GM12878 (cell line): ENCODE measurements around the gene KCNK4. TPM values are rescaled to one million over a fixed set of nuclear protein-coding genes. Genes with fewer than 3 reads are reported as not detected.

Experiments
- ASH2L ChIP-seq: fragments of 300-600, 200-600 bp; sonication (generic); IDR thresholded peaks from 2 replicates; pipeline ENCODE4 v1.6.1; 2017; ENCODE audit warnings: low read depth, mild to moderate bottlenecking, borderline replicate concordance
- ATF7 ChIP-seq: fragments of 450-650 bp; IDR thresholded peaks from 2 replicates; pipeline ENCODE4 v1.6.1; 2016; ENCODE audit warnings: low read depth, mild to moderate bottlenecking
- CBX5 ChIP-seq: sonication (generic); IDR thresholded peaks from 2 replicates; pipeline ENCODE4 v1.6.1; 2016; ENCODE audit warnings: low read depth, moderate library complexity, mild to moderate bottlenecking, inconsistent platforms
- CHD2 ChIP-seq: IDR thresholded peaks from 2 replicates; pipeline ENCODE4 v1.6.1; 2011; ENCODE audit warnings: low read depth, low read length, improper control_type of control experiment, borderline replicate concordance
- CHD4 ChIP-seq: fragments of 200-600 bp; sonication (generic); IDR thresholded peaks from 2 replicates; pipeline ENCODE4 v1.6.1; 2016; ENCODE audit warnings: mild to moderate bottlenecking
- CUX1 ChIP-seq: IDR thresholded peaks from 2 replicates; pipeline ENCODE4 v1.6.1; 2012; ENCODE audit warnings: improper control_type of control experiment, low read depth, low read length; ENCODE audit not compliant: insufficient replicate concordance
- EED ChIP-seq: sonication (generic); IDR thresholded peaks from 2 replicates; pipeline ENCODE4 v1.6.1; 2016; ENCODE audit warnings: antibody characterized with exemption, low read depth
- ESRRA ChIP-seq: IDR thresholded peaks from 2 replicates; pipeline ENCODE4 v1.6.1; 2012; ENCODE audit warnings: mild to moderate bottlenecking, low read length, improper control_type of control experiment
- HCFC1 ChIP-seq: fragments of 150-350 bp; IDR thresholded peaks from 2 replicates; pipeline ENCODE4 v1.6.1; 2014; ENCODE audit warnings: low read length
- HDGF ChIP-seq: fragments of 450-650 bp; IDR thresholded peaks from 2 replicates; pipeline ENCODE4 v1.6.1; 2016; ENCODE audit warnings: antibody characterized with exemption
- JUNB ChIP-seq: IDR thresholded peaks from 2 replicates; pipeline ENCODE4 v1.6.1; 2016; ENCODE audit warnings: antibody characterized with exemption, mild to moderate bottlenecking
- MEF2B ChIP-seq: fragments of 450-650 bp; IDR thresholded peaks from 2 replicates; pipeline ENCODE4 v1.6.1; 2018; ENCODE audit warnings: mild to moderate bottlenecking, moderate library complexity; ENCODE audit not compliant: partially characterized antibody, poor library complexity, severe bottlenecking
- MLLT1 ChIP-seq: fragments of 450-650 bp; IDR thresholded peaks from 2 replicates; pipeline ENCODE4 v1.6.1; 2016; ENCODE audit warnings: mild to moderate bottlenecking
- MTA3 ChIP-seq: IDR thresholded peaks from 2 replicates; pipeline ENCODE4 v1.6.1; 2012; ENCODE audit warnings: low read length, inconsistent platforms, borderline replicate concordance
- MXI1 ChIP-seq: fragments of 150-350 bp; IDR thresholded peaks from 2 replicates; pipeline ENCODE4 v1.6.1; 2011; ENCODE audit warnings: low read depth, mild to moderate bottlenecking, inconsistent platforms, low read length, improper control_type of control experiment
- PAX5 ChIP-seq: IDR thresholded peaks from 2 replicates; pipeline ENCODE4 v1.6.1; 2011; ENCODE audit warnings: low read depth, low read length, borderline replicate concordance
- SMC3 ChIP-seq: IDR thresholded peaks from 2 replicates; pipeline ENCODE4 v1.6.1; 2011; ENCODE audit warnings: low read length, improper control_type of control experiment, borderline replicate concordance
- STAT1 ChIP-seq: fragments of 450-650 bp; conservative IDR thresholded peaks from 2 replicates; pipeline ENCODE4 v1.6.1; 2014; ENCODE audit warnings: antibody characterized with exemption, mild to moderate bottlenecking
- USF2 ChIP-seq: IDR thresholded peaks from 2 replicates; pipeline ENCODE4 v1.6.1; 2011; ENCODE audit warnings: low read depth, low read length, improper control_type of control experiment, borderline replicate concordance
- ZBED1 ChIP-seq: IDR thresholded peaks from 2 replicates; pipeline ENCODE4 v1.6.1; 2016; ENCODE audit warnings: borderline replicate concordance
- ZNF207 ChIP-seq: fragments of 450-650 bp; IDR thresholded peaks from 2 replicates; pipeline ENCODE4 v1.6.1; 2014; ENCODE audit warnings: antibody characterized with exemption, mild to moderate bottlenecking, borderline replicate concordance
- ZSCAN29 ChIP-seq: fragments of 450-650 bp; IDR thresholded peaks from 2 replicates; pipeline ENCODE4 v1.6.1; 2017; ENCODE audit warnings: mild to moderate bottlenecking, moderate library complexity
- polyA plus RNA-seq, 11 experiments: library from polyadenylated mRNA; depleted of rRNA in 4 of 11; unstranded in 6 of 11; stranded (reverse) in 5 of 11; fragments of >200 nt; fragmentation: Nextera tagmentation in 4 of 11; fragmentation: Illumina TruSeq in 1 of 11; extraction: Ambion mirVana in 4 of 11; extraction: Trizol in 1 of 11; gene quantifications; 1 replicate in 1 of 11; 2 replicates in 10 of 11; pipeline versions ENCODE4 v1.2.1 to v1.2.3, GENCODE V29; 2011 to 2016; ENCODE audit warnings: inconsistent platforms in 2 of 11, missing spikeins in 2 of 11, low read depth in 1 of 11
- total RNA-seq, 4 experiments: library from RNA; depleted of rRNA in 3 of 4; stranded (reverse); fragments of >200 nt in 3 of 4; fragmentation: Illumina TruSeq in 1 of 4; extraction: Trizol in 1 of 4; gene quantifications; 2 replicates each; pipeline versions ENCODE4 v1.2.1 to v1.2.3, GENCODE V29; 2013 to 2021

The KCNK4 gene
- total and polyA plus RNA-seq, 10 of the 15 experiments (the other 5 are each of a cell fraction or from before 2014, with no cell fraction given) = 0.04 TPM; not detected in 9

GRCh38 chr11:64334764-64335735, 43.9 kb downstream of the KCNK4 start (continued):
- TF ChIP-seq STAT1 (no peak), PAX5 (peak; percentile 94), MTA3 (no peak), MXI1 (0 out of 2 replicates have a peak, but pooled peaks have one; percentile 18), MLLT1 (peak; percentile 61), ZNF207 (no peak), CUX1 (no peak), ASH2L (no peak), CHD2 (no peak; the same call in 1 of the 2 replicates), ZBED1 (peak; percentile 68; the same call in 1 of the 2 replicates), CBX5 (no peak), HCFC1 (0 out of 2 replicates have a peak, but pooled peaks have one; percentile 14), CHD4 (no peak), ATF7 (peak; percentile 49; the same call in 1 of the 2 replicates), ZSCAN29 (no peak), USF2 (no peak), SMC3 (no peak), HDGF (no peak), JUNB (peak; percentile 76), MEF2B (peak; percentile 92), ESRRA (no peak), EED (peak; percentile 90)
